Measurements from ENCODE around the gene CFAP46.

Gene CFAP46

GRCh38 chr10:132868995-132869394 is 73.4 kb downstream of the CFAP46 start:
- peaks cover 3% of the 10 kb centered on the region for H3K27me3 ChIP-seq (ENCODE audit: control insufficient read depth, insufficient read depth, low read length)
- H3K9me3 ChIP-seq (ENCODE audit: control insufficient read depth, low read length): no peaks in the 10 kb centered on the region
- no peaks in the 10 kb centered on the region for H3K4me1 ChIP-seq (ENCODE audit: control insufficient read depth, insufficient read depth, low read length)
- no peak overlapping the region for H3K9ac ChIP-seq (ENCODE audit: low read length)
- no peak overlapping the region for H3K4me3 ChIP-seq (ENCODE audit: low read length)
- H3K36me3 ChIP-seq (ENCODE audit: control insufficient read depth, insufficient read depth, low read length): no peaks in the 10 kb centered on the region

- no peaks in the 10 kb centered on the region for H3K9me3 ChIP-seq (ENCODE audit: control insufficient read depth, low read length)
- no peak overlapping the region for H3K4me3 ChIP-seq (ENCODE audit: low read length)
- H3K4me1 ChIP-seq (ENCODE audit: control insufficient read depth, insufficient read depth, low read length): no peaks in the 10 kb centered on the region
- H3K36me3 ChIP-seq (ENCODE audit: control insufficient read depth, insufficient read depth, low read length): no peaks in the 10 kb centered on the region
- H3K9ac ChIP-seq (ENCODE audit: low read length): no peak overlapping the region
- H3K27me3 ChIP-seq (ENCODE audit: control insufficient read depth, insufficient read depth, low read length): peaks cover 5% of the 10 kb centered on the region
Observed at GRCh38 chr10:132867801-132868644, 74.3 kb downstream of the CFAP46 start.

- Histone ChIP-seq H3K36me3 (ENCODE audit: control insufficient read depth, insufficient read depth, low read length) (no peaks in the 10 kb centered on the region), H3K9me3 (ENCODE audit: control insufficient read depth, low read length) (no peaks in the 10 kb centered on the region), H3K4me3 (ENCODE audit: low read length) (no peak overlapping the region), H3K27me3 (ENCODE audit: control insufficient read depth, insufficient read depth, low read length) (peaks cover 5% of the 10 kb centered on the region), H3K9ac (ENCODE audit: low read length) (no peak overlapping the region), H3K4me1 (ENCODE audit: control insufficient read depth, insufficient read depth, low read length) (peaks cover 4% of the 10 kb centered on the region)
Observed at GRCh38 chr10:132866601-132867381, 75.6 kb downstream of the CFAP46 start.

GRCh38 chr10:132865851-132866600 is 76.3 kb downstream of the CFAP46 start:
- no peaks in the 10 kb centered on the region for H3K36me3 ChIP-seq (ENCODE audit: control insufficient read depth, insufficient read depth, low read length)
- H3K27me3 ChIP-seq (ENCODE audit: control insufficient read depth, insufficient read depth, low read length): peaks cover 5% of the 10 kb centered on the region
- no peaks in the 10 kb centered on the region for H3K9me3 ChIP-seq (ENCODE audit: control insufficient read depth, low read length)
- H3K4me3 ChIP-seq (ENCODE audit: low read length): no peak overlapping the region
- no peak overlapping the region for H3K9ac ChIP-seq (ENCODE audit: low read length)
- H3K4me1 ChIP-seq (ENCODE audit: control insufficient read depth, insufficient read depth, low read length): peaks cover 4% of the 10 kb centered on the region

DNA sequence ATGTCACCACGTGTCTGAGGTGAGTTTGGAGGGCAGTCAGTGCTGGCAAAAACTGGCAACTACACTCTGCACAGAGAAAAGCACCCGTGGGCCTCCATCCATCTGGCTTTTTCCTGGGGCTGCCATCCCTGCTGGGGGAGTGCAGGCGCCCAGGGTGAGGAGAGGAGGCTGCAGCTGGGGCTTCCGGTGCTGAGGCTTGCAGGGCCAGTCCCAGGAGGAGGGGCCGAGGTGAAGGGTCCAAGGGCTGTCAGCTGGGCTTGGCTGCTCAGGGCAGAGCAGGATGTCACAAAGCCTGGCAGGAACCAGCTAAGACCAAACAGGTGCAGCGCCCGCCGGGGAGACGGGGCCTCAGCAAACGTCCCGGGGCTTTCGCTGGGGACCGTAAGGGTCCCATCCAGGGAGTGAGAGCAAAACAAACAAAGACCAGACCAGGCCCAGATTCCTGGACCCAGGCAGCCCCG is 77.2 kb downstream of the CFAP46 start:
- Histone ChIP-seq H3K9me3 (ENCODE audit: control insufficient read depth, low read length) (no peaks in the 10 kb centered on the region), H3K4me3 (ENCODE audit: low read length) (no peak overlapping the region), H3K9ac (ENCODE audit: low read length) (no peak overlapping the region), H3K36me3 (ENCODE audit: control insufficient read depth, insufficient read depth, low read length) (no peaks in the 10 kb centered on the region), H3K27me3 (ENCODE audit: control insufficient read depth, insufficient read depth, low read length) (peaks cover 5% of the 10 kb centered on the region), H3K4me1 (ENCODE audit: control insufficient read depth, insufficient read depth, low read length) (peaks cover 4% of the 10 kb centered on the region)

DNA sequence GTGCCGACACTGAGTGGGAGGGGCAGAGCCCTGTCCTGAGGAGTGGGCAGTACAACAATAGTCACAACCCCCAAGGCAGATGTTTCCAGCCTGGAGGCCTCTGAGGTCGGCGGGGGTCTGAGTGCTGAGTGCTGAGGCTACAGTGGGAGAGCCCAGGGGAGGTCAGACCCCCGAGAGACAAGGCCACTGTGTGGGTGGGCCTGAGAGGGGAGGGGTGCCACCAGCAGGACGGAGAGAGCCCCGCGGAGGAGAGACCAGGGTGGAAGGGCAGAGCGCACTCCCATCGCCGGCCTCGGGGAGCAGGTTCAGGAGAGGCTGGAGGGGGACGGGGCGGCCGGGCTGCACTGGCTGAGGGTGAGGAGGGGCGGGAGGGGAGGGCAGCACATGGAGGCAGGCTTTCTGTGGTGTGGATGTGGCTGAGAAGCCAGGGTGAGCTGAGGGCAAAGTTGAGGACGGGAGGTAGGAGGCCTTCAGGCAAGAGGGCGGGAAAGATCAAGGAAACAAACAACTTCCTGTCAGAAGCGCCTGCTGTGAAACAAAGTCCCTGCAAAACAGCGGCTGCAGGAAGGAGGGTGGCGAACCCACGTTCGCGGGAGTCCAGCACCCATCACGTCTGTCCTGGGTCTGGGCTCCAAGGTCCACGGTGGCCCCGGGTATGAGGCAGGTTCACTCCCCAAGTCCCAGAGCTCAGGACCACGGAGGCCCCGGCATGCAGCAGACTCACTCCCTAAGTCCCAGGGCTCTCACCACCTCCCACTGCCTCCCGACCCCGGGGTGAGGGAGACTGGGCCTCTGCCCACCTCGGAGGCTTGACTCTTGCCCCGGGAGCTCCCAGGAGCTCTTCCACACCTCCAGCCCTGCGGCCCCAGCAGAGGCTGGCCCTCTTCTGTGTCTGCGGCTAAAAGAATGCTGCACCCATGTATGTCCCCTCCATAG is 79.6 kb downstream of the CFAP46 start:
- Histone ChIP-seq H3K36me3 (ENCODE audit: control insufficient read depth, insufficient read depth, low read length) (no peaks in the 10 kb centered on the region), H3K9me3 (ENCODE audit: control insufficient read depth, low read length) (no peaks in the 10 kb centered on the region), H3K27me3 (ENCODE audit: control insufficient read depth, insufficient read depth, low read length) (peaks cover 5% of the 10 kb centered on the region), H3K9ac (ENCODE audit: low read length) (no peak overlapping the region), H3K4me1 (ENCODE audit: control insufficient read depth, insufficient read depth, low read length) (peaks cover 4% of the 10 kb centered on the region), H3K4me3 (ENCODE audit: low read length) (no peak overlapping the region)

DNA sequence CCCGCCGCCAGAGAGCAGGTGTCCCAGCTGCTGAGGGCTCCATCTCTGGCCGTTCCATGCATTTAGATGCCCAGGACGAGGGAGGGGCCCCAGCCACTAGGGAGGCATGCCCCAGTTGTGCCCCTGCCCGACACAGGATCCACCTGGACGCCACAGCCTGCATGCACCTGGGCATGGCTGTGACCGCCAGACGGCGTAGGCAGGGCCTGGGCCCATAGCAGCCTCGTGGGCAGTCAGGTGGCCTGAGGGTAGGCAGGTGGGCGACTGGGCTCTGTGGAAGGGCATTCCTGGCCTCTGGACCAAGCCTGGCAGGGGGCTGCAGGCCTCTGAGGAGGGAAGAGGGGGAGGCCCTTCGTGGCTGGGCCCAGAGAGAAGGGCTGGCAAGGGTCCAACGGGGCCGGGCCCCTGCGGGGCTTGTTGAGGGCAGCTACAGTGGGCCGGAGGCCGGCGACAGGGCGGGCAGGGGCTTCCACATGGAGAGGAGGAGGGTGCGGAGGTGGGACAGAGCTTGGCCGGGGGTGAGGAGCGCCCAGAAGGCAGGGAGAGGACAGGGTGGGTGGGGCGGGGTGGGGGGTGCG is 80.4 kb downstream of the CFAP46 start:
- Histone ChIP-seq H3K9me3 (ENCODE audit: control insufficient read depth, low read length) (no peaks in the 10 kb centered on the region), H3K9ac (ENCODE audit: low read length) (no peak overlapping the region), H3K36me3 (ENCODE audit: control insufficient read depth, insufficient read depth, low read length) (no peaks in the 10 kb centered on the region), H3K4me3 (ENCODE audit: low read length) (no peak overlapping the region), H3K4me1 (ENCODE audit: control insufficient read depth, insufficient read depth, low read length) (peaks cover 4% of the 10 kb centered on the region), H3K27me3 (ENCODE audit: control insufficient read depth, insufficient read depth, low read length) (peaks cover 5% of the 10 kb centered on the region)

DNA sequence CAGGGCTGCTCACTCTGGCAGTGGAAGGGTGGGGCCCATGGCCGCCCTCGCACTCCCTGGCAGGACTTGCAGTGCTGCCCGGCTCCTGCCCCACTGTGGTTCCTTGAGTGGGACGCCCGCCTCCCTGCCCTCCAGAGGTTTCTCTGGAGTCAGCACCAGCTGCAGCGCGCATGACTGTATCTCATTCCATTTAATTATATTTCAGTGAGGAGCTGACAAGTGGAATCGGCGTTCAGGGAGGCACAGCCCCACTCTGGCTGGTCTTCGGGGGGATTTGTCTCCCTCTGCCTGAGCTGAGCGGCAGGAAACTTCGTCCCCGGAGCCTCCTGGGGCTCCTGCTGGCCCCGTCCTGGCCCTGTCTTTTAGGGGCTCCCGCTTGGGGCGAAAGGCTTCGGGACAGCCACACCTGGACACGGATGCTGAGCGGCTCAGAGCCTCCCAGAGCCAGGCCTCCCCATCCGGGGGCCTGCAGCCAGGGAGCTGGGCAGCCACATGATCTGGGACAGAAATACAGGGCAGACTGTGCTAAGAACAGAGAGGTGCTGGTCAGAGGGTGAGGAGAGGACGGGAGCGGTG is 81.2 kb downstream of the CFAP46 start:
- H3K4me3 ChIP-seq (ENCODE audit: low read length): no peak overlapping the region
- no peaks in the 10 kb centered on the region for H3K9me3 ChIP-seq (ENCODE audit: control insufficient read depth, low read length)
- no peak overlapping the region for H3K9ac ChIP-seq (ENCODE audit: low read length)
- no peaks in the 10 kb centered on the region for H3K36me3 ChIP-seq (ENCODE audit: control insufficient read depth, insufficient read depth, low read length)
- H3K4me1 ChIP-seq (ENCODE audit: control insufficient read depth, insufficient read depth, low read length): peaks cover 4% of the 10 kb centered on the region
- H3K27me3 ChIP-seq (ENCODE audit: control insufficient read depth, insufficient read depth, low read length): peaks cover 5% of the 10 kb centered on the region

GRCh38 chr10:132860532-132860931 is 81.8 kb downstream of the CFAP46 start:
- Histone ChIP-seq H3K36me3 (ENCODE audit: control insufficient read depth, insufficient read depth, low read length) (no peaks in the 10 kb centered on the region), H3K27me3 (ENCODE audit: control insufficient read depth, insufficient read depth, low read length) (peaks cover 5% of the 10 kb centered on the region), H3K4me1 (ENCODE audit: control insufficient read depth, insufficient read depth, low read length) (peaks cover 4% of the 10 kb centered on the region), H3K9me3 (ENCODE audit: control insufficient read depth, low read length) (no peaks in the 10 kb centered on the region), H3K4me3 (ENCODE audit: low read length) (no peak overlapping the region), H3K9ac (ENCODE audit: low read length) (no peak overlapping the region)

- Histone ChIP-seq H3K27me3 (ENCODE audit: control insufficient read depth, insufficient read depth, low read length) (peaks cover 5% of the 10 kb centered on the region), H3K4me1 (ENCODE audit: control insufficient read depth, insufficient read depth, low read length) (peaks cover 4% of the 10 kb centered on the region), H3K9me3 (ENCODE audit: control insufficient read depth, low read length) (no peaks in the 10 kb centered on the region), H3K4me3 (ENCODE audit: low read length) (no peak overlapping the region), H3K9ac (ENCODE audit: low read length) (no peak overlapping the region), H3K36me3 (ENCODE audit: control insufficient read depth, insufficient read depth, low read length) (no peaks in the 10 kb centered on the region)
Observed at GRCh38 chr10:132859084-132859855, 83.1 kb downstream of the CFAP46 start.
